Mammary epithelial cell (primary cell): ENCODE measurements around the gene PRR23A.

Experiments used
- EZH2 ChIP-seq: IDR thresholded peaks from 2 replicates; pipeline ENCODE4 v1.6.1; 2012; ENCODE audit warnings: low read length, inconsistent platforms, borderline replicate concordance
- TF ChIP-seq, protein P1 (sequence below), 2 donors: IDR thresholded peaks in 1 of 2; conservative IDR thresholded peaks in 1 of 2; 2 replicates each; pipeline ENCODE4 v1.5.1; 2011 to 2012; ENCODE audit warnings: inconsistent platforms in 2 of 2, low read length in 2 of 2, mild to moderate bottlenecking in 2 of 2, control low read depth in 1 of 2, low read depth in 1 of 2; ENCODE audit not compliant: insufficient read depth in 1 of 2; ENCODE audit errors: extremely low read depth in 1 of 2

DNA sequence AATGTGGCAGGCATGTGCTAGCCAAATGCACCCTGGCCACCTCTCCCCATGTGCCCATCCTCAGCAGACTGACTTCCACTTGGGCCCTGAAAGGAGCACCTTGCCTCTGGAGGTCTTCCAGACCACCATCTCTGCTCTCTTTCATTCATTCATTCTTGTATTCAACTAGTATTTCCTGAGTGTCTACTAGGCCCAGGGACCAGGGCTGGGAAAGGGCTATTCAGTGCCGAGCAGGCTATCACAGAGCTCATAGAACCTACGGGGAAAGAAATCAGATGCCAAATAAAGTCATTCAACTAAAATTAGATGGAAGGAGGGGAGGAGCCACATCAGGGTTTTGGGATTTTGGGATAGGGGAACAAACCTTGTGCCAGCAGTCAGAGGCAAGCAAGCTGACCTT, 18.9 kb downstream of the PRR23A start:
- TF ChIP-seq, protein P1, sequence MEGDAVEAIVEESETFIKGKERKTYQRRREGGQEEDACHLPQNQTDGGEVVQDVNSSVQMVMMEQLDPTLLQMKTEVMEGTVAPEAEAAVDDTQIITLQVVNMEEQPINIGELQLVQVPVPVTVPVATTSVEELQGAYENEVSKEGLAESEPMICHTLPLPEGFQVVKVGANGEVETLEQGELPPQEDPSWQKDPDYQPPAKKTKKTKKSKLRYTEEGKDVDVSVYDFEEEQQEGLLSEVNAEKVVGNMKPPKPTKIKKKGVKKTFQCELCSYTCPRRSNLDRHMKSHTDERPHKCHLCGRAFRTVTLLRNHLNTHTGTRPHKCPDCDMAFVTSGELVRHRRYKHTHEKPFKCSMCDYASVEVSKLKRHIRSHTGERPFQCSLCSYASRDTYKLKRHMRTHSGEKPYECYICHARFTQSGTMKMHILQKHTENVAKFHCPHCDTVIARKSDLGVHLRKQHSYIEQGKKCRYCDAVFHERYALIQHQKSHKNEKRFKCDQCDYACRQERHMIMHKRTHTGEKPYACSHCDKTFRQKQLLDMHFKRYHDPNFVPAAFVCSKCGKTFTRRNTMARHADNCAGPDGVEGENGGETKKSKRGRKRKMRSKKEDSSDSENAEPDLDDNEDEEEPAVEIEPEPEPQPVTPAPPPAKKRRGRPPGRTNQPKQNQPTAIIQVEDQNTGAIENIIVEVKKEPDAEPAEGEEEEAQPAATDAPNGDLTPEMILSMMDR (conservative IDR thresholded peaks at IDR 0.05 in 1 of 2, IDR thresholded peaks at IDR 0.05 in 1 of 2; ENCODE audit: extremely low read depth in 1 of 2, insufficient read depth in 1 of 2, low read depth in 1 of 2, low read length in 2 of 2), result no peak
- TF ChIP-seq EZH2, result no peak
